NCI-H128 (cell line): ENCODE results near the gene LILRA6.
"Not testable (repeated sequence)": the region's sequence is repeated elsewhere in the genome, so short reads cannot be mapped to it uniquely, and the experiment has no call there.

ENCODE experiments used
- DNase-seq: peaks from one replicate; lab custom pipeline; 2025; ENCODE audit not compliant: unreplicated experiment; lab: John Stamatoyannopoulos, UW

The LILRA6 gene

GRCh38 chr19:54233941-54234340, 8.6 kb downstream of the LILRA6 start:
- no peak for DNase-seq

- DNase-seq, result peak; percentile 63
Observed at GRCh38 chr19:54231077-54231931, 11.3 kb downstream of the LILRA6 start.

GRCh38 chr19:54230031-54230430, 12.6 kb downstream of the LILRA6 start:
- no peak for DNase-seq

GRCh38 chr19:54229146-54229545, 13.4 kb downstream of the LILRA6 start:
- DNase-seq, result no peak

- not testable (repeated sequence) for DNase-seq
Observed at GRCh38 chr19:54224619-54225018, 18.0 kb downstream of the LILRA6 start.

GRCh38 chr19:54223937-54224281, 18.7 kb downstream of the LILRA6 start:
- not testable (repeated sequence) for DNase-seq

- DNase-seq, result not testable (repeated sequence)
Observed at GRCh38 chr19:54223277-54223936, 19.2 kb downstream of the LILRA6 start.

- not testable (repeated sequence) for DNase-seq
Observed at GRCh38 chr19:54222474-54223276, 19.9 kb downstream of the LILRA6 start, which contains the start of gene LILRB3. Gene LILRB3, minus strand, starts transcription at chr19:54223007. Its CDS starts 31 bp downstream, at chr19:54222976.

GRCh38 chr19:54221947-54222346, 20.6 kb downstream of the LILRA6 start:
- DNase-seq, result not testable (repeated sequence)

- not testable (repeated sequence) for DNase-seq
Observed at GRCh38 chr19:54219702-54220101, 22.9 kb downstream of the LILRA6 start.

- no peak for DNase-seq
Observed at GRCh38 chr19:54218960-54219661, 23.5 kb downstream of the LILRA6 start.

GRCh38 chr19:54218259-54218658, 24.3 kb downstream of the LILRA6 start:
- DNase-seq, result no peak

GRCh38 chr19:54217517-54218247, 24.9 kb downstream of the LILRA6 start:
- DNase-seq, result not testable (repeated sequence)

GRCh38 chr19:54216869-54217268, 25.7 kb downstream of the LILRA6 start:
- no peak for DNase-seq

GRCh38 chr19:54214734-54215133, 27.9 kb downstream of the LILRA6 start:
- not testable (repeated sequence) for DNase-seq

GRCh38 chr19:54214217-54214616, 28.4 kb downstream of the LILRA6 start:
- DNase-seq, result not testable (repeated sequence)

- no peak for DNase-seq
Observed at GRCh38 chr19:54211235-54211634, 31.4 kb downstream of the LILRA6 start.

GRCh38 chr19:54209811-54210494, 32.6 kb downstream of the LILRA6 start:
- peak; percentile 61 for DNase-seq

GRCh38 chr19:54209058-54209810, 33.4 kb downstream of the LILRA6 start:
- DNase-seq, result no peak
